GOT3 (cell line): ENCODE measurements around the gene NPY4R2.
"Not testable (repeated sequence)": the region's sequence is repeated elsewhere in the genome, so short reads cannot be mapped to it uniquely, and the experiment has no call there.

Experiments
- DNase-seq: peaks from one replicate; lab custom pipeline; 2025; ENCODE audit warnings: mixed read lengths; lab: John Stamatoyannopoulos, UW

The NPY4R2 gene

GRCh38 chr10:47932824-47933223 is 14.4 kb downstream of the NPY4R2 start:
- not testable (repeated sequence) for DNase-seq

GRCh38 chr10:47933462-47933861 is 15.0 kb downstream of the NPY4R2 start:
- not testable (repeated sequence) for DNase-seq

GRCh38 chr10:47936772-47937228 is 18.3 kb downstream of the NPY4R2 start:
- not testable (repeated sequence) for DNase-seq

DNA sequence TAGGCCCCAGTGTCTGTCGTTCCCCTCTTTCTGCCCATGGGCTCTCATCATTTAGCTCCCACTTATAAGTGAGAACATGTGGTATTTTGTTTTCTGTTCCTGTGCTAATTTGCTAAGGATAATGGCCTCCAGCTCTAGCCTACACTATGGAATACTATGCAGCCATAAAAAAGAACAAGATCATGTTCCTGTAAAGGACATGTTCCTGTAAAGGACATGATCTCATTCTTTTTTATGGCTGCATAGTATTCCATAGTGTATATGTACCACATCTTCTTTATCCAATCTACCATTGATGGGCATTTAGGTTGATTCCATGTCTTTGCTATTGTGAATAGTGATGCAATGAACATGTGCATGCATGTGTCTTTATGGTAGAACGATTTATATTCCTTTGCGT is 19.2 kb downstream of the NPY4R2 start:
- DNase-seq = not testable (repeated sequence)

- DNase-seq = not testable (repeated sequence)
Measured at GRCh38 chr10:47940821-47941220, 22.4 kb downstream of the NPY4R2 start.

DNA sequence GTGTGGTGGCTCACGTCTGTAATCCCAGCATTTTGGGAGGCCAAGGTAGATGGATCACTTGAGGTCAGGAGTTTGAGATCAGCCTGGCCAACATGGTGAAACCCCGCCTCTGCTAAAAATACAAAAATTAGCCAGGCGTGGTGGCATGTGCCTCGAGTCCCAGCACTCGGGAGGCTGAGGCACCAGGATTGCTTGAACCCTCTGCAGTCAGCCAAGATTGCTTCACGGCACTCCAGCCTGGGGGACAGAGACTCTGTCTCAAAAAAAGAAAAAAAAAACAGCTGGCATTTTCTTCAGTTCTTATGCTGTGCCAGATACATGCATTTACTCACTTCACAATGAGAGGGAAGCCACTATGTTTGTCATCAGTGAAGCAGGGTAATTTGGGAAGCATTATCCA is 22.9 kb downstream of the NPY4R2 start:
- DNase-seq = not testable (repeated sequence)

GRCh38 chr10:47942351-47943019 is 24.0 kb downstream of the NPY4R2 start:
- DNase-seq = not testable (repeated sequence)

DNA sequence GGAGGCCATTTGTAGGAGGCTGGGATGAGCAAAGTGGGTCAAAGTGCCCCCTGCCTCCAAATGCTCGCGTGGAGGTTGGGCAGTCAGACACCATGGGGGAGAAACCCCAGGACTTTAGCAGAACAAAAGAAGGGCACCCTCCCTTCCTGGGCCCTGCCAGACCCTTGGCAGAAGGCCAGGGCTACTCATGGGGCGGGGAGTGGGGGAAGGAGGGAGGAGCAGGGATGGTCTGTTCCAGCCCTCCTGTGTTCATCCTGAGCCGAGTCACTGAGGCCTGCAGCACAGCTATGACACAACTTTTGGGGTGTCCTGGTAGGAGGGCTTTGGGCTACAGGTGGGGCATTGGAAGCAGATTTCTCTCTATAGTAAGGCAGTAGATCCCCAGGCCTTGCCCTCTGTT is 24.9 kb downstream of the NPY4R2 start:
- not testable (repeated sequence) for DNase-seq

- DNase-seq = not testable (repeated sequence)
Measured at GRCh38 chr10:47947424-47947823, 29.0 kb downstream of the NPY4R2 start.

DNA sequence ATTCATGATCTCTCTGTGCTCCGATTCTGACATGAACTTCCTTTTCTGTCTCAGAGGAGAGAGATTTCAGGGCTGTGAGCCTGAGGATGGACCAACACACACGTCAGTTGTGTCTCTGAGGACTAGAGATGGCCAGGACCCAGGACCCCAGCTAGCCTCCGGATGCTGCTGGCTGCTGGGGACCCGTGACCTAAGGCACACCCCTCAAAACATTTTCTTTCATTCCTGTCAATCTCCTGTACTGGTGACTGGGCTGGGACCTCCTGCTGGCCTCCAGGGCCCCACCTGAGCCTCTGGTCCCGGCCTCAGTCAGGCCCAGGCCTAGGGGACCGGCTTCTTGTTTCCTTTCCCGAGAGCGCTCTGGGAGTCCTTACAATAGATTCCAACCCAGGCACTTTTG is 38.7 kb downstream of the NPY4R2 start:
- not testable (repeated sequence) for DNase-seq

DNA sequence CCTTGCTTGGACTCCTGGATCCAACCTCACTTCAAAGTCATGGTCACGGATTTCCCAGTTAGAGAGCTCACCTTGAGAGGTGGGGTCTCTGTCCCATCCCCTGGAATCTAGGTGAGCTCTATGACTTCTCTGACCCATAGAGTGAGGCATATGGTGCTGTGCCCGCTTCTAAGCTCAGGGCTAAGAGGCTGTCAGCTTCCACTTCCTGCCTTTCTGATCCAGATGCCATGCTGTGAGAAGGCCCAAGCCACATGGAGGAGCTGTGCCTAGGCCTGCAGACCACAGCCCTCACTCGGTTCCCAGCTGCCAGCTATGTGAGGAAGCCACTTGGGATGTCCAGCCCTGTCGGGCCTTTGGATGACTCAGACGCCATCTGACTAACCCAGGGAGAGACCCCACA is 41.2 kb downstream of the NPY4R2 start:
- DNase-seq = not testable (repeated sequence)

GRCh38 chr10:47960699-47961098 is 42.2 kb downstream of the NPY4R2 start:
- not testable (repeated sequence) for DNase-seq

DNA sequence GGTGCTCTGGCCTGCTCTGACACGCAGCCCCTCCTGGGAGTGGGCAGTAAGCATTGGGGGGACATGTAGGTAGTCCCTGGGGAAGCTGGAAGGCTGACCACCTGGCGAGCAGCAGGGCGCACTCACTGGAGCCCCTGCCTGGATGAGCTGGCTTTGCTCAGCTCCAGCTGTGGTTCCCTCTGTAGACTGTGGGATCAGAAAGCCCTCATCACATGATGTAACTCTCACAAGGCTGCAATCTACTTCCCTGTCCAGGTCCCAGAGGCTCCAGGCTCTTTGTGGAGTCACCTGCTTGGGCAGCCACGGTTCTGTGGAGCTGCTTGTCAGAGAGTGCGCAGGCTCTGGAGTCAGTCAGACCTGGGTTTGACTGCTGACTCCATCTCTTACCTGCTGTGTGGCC is 44.3 kb downstream of the NPY4R2 start:
- not testable (repeated sequence) for DNase-seq

DNA sequence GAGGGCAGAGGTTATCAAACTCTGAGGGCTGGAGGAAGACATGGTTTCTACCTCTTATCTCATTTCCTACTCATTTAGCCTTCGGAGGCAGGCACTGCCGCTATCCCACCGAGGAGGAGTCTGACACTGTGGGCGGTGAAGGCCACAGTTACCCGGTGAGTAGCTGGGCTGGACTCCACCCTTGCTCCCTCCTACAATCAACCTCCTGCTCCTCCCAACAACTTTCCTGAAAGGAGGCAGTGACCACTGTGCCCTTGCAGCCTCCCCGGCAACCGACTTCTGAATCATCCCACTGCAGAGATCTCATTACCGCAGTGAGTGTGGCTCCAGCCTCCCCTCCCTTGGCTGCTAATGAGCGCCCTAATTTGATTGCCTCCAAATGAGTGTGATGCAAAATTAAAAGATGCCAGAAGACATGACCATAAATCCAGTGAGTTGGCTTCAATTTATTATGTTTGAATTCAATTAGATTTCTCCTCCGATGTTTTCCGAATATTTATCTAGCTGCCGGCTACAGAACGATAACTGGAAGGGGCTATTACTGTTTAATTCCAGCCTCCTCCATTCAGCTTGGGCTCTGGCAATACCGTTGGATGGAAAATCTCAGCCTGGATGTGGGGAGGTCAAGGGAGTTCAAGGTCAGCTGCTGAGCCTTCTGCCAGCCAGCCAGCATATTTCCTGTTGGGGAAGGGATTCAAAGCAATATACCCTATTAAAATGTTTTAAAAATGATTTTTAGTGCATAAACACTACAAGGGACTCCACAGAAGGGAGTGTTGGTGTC is 46.0 kb downstream of the NPY4R2 start:
- not testable (repeated sequence) for DNase-seq

- DNase-seq = not testable (repeated sequence)
Measured at GRCh38 chr10:47968988-47969387, 50.5 kb downstream of the NPY4R2 start.

DNA sequence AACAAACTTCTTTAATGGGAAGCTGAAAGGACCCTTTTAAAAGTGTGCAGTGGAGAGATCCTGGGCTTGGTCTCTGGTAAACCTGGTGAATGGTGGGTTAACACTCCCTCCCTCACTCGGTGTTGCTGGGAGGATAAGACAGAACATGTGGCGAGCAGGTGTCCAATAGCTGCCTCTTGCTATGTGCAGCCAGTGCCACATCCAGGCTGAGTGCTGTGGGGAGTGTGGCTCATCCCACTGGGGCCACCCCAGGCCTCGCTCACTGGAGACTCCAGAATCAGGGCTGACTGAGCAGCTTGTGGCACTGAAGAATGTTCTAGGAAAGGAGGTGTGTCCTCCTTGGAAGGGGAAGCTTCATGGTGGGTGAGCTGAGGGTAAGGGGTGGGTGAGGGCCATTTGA is 51.6 kb downstream of the NPY4R2 start:
- not testable (repeated sequence) for DNase-seq

GRCh38 chr10:47971598-47971997 is 53.1 kb downstream of the NPY4R2 start:
- not testable (repeated sequence) for DNase-seq

GRCh38 chr10:47972077-47972476 is 53.6 kb downstream of the NPY4R2 start:
- not testable (repeated sequence) for DNase-seq
